GM12878 (cell line): Measurements from ENCODE around the gene SCRN1. TPM values are rescaled to one million over a fixed set of nuclear protein-coding genes. Genes with fewer than 3 reads are reported as not detected.

Experiments
- ATF3 ChIP-seq: IDR thresholded peaks from 2 replicates; pipeline ENCODE4 v1.6.1; 2011; ENCODE audit warnings: low read depth, mild to moderate bottlenecking, low read length, moderate library complexity, borderline replicate concordance; ENCODE audit errors: extremely low read depth
- ELK1 ChIP-seq: IDR thresholded peaks from 2 replicates; pipeline ENCODE4 v1.6.1; 2012; ENCODE audit warnings: low read depth, low read length, improper control_type of control experiment
- IRF3 ChIP-seq: fragments of 450-650 bp; IDR thresholded peaks from 2 replicates; pipeline ENCODE4 v1.6.1; 2014; ENCODE audit warnings: mild to moderate bottlenecking
- JUND ChIP-seq: IDR thresholded peaks from 2 replicates; pipeline ENCODE4 v1.6.1; 2012; ENCODE audit warnings: low read depth, mild to moderate bottlenecking, low read length, improper control_type of control experiment, moderate library complexity
- NBN ChIP-seq: fragments of 450-650 bp; IDR thresholded peaks from 2 replicates; pipeline ENCODE4 v1.6.1; 2016
- SMAD5 ChIP-seq: IDR thresholded peaks from 2 replicates; pipeline ENCODE4 v1.6.1; 2016; ENCODE audit warnings: antibody characterized with exemption, low read depth
- STAT3 ChIP-seq: IDR thresholded peaks from 2 replicates; pipeline ENCODE4 v1.6.1; 2011; ENCODE audit warnings: low read depth, low read length, improper control_type of control experiment
- polyA plus RNA-seq, 11 experiments: library from polyadenylated mRNA; depleted of rRNA in 4 of 11; unstranded in 6 of 11; stranded (reverse) in 5 of 11; fragments of >200 nt; fragmentation: Nextera tagmentation in 4 of 11; fragmentation: Illumina TruSeq in 1 of 11; extraction: Ambion mirVana in 4 of 11; extraction: Trizol in 1 of 11; gene quantifications; 1 replicate in 1 of 11; 2 replicates in 10 of 11; pipeline versions ENCODE4 v1.2.1 to v1.2.3, GENCODE V29; 2011 to 2016; ENCODE audit warnings: inconsistent platforms in 2 of 11, missing spikeins in 2 of 11, low read depth in 1 of 11
- total RNA-seq, 4 experiments: library from RNA; depleted of rRNA in 3 of 4; stranded (reverse); fragments of >200 nt in 3 of 4; fragmentation: Illumina TruSeq in 1 of 4; extraction: Trizol in 1 of 4; gene quantifications; 2 replicates each; pipeline versions ENCODE4 v1.2.1 to v1.2.3, GENCODE V29; 2013 to 2021
- TF ChIP-seq, protein P1 (sequence below): fragments of 450-650 bp; IDR thresholded peaks from 2 replicates; pipeline ENCODE4 v1.6.1; 2017; ENCODE audit warnings: mild to moderate bottlenecking, moderate library complexity

Gene SCRN1
- total and polyA plus RNA-seq, 10 of the 15 experiments (the other 5 are each of a cell fraction or from before 2014, with no cell fraction given), result 11.1 to 67.6 (median 41.7) TPM

- TF ChIP-seq NBN (no peak), IRF3 (no peak), JUND (no peak), SMAD5 (no peak), ATF3 (no peak), STAT3 (no peak), ELK1 (no peak)
- TF ChIP-seq, protein P1, sequence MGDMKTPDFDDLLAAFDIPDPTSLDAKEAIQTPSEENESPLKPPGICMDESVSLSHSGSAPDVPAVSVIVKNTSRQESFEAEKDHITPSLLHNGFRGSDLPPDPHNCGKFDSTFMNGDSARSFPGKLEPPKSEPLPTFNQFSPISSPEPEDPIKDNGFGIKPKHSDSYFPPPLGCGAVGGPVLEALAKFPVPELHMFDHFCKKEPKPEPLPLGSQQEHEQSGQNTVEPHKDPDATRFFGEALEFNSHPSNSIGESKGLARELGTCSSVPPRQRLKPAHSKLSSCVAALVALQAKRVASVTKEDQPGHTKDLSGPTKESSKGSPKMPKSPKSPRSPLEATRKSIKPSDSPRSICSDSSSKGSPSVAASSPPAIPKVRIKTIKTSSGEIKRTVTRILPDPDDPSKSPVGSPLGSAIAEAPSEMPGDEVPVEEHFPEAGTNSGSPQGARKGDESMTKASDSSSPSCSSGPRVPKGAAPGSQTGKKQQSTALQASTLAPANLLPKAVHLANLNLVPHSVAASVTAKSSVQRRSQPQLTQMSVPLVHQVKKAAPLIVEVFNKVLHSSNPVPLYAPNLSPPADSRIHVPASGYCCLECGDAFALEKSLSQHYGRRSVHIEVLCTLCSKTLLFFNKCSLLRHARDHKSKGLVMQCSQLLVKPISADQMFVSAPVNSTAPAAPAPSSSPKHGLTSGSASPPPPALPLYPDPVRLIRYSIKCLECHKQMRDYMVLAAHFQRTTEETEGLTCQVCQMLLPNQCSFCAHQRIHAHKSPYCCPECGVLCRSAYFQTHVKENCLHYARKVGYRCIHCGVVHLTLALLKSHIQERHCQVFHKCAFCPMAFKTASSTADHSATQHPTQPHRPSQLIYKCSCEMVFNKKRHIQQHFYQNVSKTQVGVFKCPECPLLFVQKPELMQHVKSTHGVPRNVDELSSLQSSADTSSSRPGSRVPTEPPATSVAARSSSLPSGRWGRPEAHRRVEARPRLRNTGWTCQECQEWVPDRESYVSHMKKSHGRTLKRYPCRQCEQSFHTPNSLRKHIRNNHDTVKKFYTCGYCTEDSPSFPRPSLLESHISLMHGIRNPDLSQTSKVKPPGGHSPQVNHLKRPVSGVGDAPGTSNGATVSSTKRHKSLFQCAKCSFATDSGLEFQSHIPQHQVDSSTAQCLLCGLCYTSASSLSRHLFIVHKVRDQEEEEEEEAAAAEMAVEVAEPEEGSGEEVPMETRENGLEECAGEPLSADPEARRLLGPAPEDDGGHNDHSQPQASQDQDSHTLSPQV, result no peak
Observed at GRCh38 chr7:29972315-29972669, 17.3 kb downstream of the SCRN1 start (continued).
